Neural progenitor cell (in vitro differentiated cells): ENCODE results near the gene TRAPPC4.
"Not testable (repeated sequence)": the region's sequence is repeated elsewhere in the genome, so short reads cannot be mapped to it uniquely, and the experiment has no call there.

Experiments used
- CTCF ChIP-seq: fragments of 200-600 bp; sonication (generic); IDR thresholded peaks from 2 replicates; pipeline ENCODE4 v1.5.1; 2017; ENCODE audit warnings: antibody characterized with exemption, mild to moderate bottlenecking
- EZH2phosphoT487 ChIP-seq: fragments of 200-600 bp; sonication (generic); IDR thresholded peaks from 2 replicates; pipeline ENCODE4 v1.6.1; 2017; ENCODE audit warnings: antibody characterized with exemption

GRCh38 chr11:119017377-119017776 lies 1.2 kb upstream of the TRAPPC4 start:
- not testable (repeated sequence) for TF ChIP-seq EZH2phosphoT487, CTCF
